ENCODE data around the gene APBA2.
A peak's percentile ranks its signal among the peaks of the same experiment; 100 is the strongest.

APBA2 gene

GRCh38 chr15:29128671-29129070 is 242.9 kb downstream of the APBA2 start:
- DNase-seq (ENCODE audit: low read depth in 2 of 3, low spot score in 2 of 3), result no peak

DNA sequence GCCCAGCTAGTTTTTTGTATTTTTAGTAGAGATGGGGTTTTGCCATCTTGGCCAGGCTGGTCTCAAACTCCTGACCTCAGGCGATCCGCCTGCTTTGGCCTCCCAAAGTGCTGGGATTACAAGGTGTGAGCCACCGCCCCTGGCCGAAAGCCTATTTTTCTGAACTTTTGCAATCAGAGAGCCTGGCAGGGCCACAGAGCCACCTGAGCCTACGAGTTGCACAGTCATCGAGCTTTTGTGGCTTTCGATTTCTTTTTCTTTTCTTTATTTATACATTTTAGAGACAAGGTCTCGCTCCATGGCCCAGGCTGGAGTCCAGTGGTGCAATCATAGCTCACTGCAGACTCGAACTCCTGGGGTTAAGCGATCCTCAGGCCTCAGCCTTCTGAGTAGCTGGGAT is 243.4 kb downstream of the APBA2 start:
- DNase-seq (ENCODE audit: low read depth in 2 of 3, low spot score in 2 of 3), result no peak

DNA sequence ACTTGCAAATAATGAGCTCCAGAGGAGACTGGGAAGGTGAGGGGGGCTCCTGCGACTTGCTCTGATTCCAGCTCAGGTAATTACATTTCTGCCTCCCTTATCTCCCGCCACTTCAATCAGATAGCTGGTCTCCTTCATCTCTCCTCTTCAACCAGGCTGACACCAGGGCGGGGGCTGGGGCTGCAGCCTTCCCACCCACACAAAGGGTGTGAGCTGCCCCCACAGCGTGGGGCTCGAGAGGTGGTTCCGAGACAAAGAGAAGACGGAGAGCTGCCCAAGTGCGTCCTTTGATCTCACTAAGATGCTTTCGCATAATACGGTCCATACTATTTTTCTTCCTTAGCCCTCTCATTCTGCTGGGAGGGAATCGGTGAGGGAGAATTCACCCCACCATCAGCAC is 244.2 kb downstream of the APBA2 start:
- no peak for DNase-seq (ENCODE audit: low read depth in 2 of 3, low spot score in 2 of 3)

GRCh38 chr15:29130476-29130875 is 244.7 kb downstream of the APBA2 start:
- no peak for DNase-seq (ENCODE audit: low read depth in 2 of 3, low spot score in 2 of 3)

- DNase-seq (ENCODE audit: low read depth in 2 of 3, low spot score in 2 of 3), result no peak
Measured at GRCh38 chr15:29130951-29131839, 245.4 kb downstream of the APBA2 start.

GRCh38 chr15:29131840-29132420 is 246.2 kb downstream of the APBA2 start:
- DNase-seq (ENCODE audit: low read depth in 2 of 3, low spot score in 2 of 3), result no peak

- DNase-seq (ENCODE audit: low read depth in 2 of 3, low spot score in 2 of 3), result no peak
Measured at GRCh38 chr15:29132735-29133181, 247.0 kb downstream of the APBA2 start.

- no peak for DNase-seq (ENCODE audit: low read depth in 2 of 3, low spot score in 2 of 3)
Measured at GRCh38 chr15:29133321-29133720, 247.5 kb downstream of the APBA2 start.

GRCh38 chr15:29133791-29134190 is 248.0 kb downstream of the APBA2 start:
- DNase-seq (ENCODE audit: low read depth in 2 of 3, low spot score in 2 of 3), result no peak

GRCh38 chr15:29134239-29134638 is 248.5 kb downstream of the APBA2 start:
- no peak for DNase-seq (ENCODE audit: low read depth in 2 of 3, low spot score in 2 of 3)

GRCh38 chr15:29134641-29135308 is 249.0 kb downstream of the APBA2 start:
- no peak for DNase-seq (ENCODE audit: low read depth in 2 of 3, low spot score in 2 of 3)

- no peak for DNase-seq (ENCODE audit: low read depth in 2 of 3, low spot score in 2 of 3)
Measured at GRCh38 chr15:29135309-29135657, 249.5 kb downstream of the APBA2 start.

DNA sequence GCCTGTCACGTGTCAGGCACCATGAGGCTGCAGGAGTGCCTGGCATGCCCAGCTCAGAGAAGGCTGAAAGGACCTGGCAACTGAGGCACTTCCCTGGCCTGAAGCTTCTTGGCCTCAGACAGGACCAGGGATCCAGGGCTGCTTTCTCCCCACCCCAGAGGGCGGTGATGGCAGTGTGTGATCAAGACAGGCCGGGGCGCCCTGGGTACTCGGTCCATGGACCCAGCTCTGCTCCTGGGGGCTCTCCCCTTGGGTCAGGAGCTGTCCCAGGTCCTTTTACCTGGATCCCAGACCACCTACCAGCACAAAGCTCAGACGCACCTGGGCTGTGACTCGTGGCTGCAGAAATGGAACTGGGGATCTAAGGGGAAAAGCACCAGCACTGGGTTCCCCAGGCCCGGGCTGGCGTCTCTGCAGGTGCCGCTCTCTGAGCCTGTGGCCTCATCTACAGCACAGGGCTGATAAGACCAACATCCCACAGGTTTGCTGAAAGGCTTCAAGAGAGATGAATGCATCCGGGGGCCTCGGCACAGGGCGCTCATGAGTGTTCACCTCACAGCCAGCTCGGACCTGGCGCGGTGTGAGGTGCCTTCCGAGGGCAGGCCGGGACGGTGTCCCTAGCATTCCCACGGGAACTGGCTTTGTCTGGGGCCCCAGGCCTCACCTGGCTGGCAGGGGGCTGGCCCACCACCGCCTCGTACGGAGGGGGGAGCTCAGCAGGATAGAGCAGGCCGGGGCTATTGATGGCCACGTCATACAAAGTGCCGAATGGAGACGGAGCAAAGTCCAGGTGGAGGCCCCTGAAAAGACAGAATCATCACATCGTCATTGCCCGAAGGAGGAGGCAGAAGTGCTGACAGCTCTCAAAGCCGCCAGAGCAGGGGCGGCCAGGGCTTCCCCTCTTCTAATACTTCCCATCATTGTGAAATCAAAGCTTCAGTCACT is 250.2 kb downstream of the APBA2 start:
- no peak for DNase-seq (ENCODE audit: low read depth in 2 of 3, low spot score in 2 of 3)

DNA sequence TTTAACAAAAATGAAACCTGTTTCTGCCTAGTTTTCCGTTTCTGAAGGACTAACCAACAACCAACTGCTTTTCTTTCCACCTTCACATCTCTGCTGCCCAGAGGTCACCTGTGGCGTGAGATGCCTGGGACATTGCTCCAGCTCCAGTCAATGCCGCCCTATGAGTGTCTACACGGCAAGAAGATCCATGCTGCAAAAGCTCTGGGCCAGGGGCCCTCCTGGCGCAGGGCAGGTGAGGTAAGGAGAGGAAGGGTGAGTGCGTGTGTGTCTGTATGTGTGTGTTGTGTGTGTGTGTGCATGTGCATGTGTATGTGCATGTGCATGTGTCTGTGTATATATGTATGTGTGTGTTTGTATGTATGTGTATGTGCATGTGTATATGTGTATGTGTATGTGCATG is 252.5 kb downstream of the APBA2 start:
- no peak for DNase-seq (ENCODE audit: low read depth in 2 of 3, low spot score in 2 of 3)

GRCh38 chr15:29139072-29139471 is 253.3 kb downstream of the APBA2 start:
- no peak for DNase-seq (ENCODE audit: low read depth in 2 of 3, low spot score in 2 of 3)

DNA sequence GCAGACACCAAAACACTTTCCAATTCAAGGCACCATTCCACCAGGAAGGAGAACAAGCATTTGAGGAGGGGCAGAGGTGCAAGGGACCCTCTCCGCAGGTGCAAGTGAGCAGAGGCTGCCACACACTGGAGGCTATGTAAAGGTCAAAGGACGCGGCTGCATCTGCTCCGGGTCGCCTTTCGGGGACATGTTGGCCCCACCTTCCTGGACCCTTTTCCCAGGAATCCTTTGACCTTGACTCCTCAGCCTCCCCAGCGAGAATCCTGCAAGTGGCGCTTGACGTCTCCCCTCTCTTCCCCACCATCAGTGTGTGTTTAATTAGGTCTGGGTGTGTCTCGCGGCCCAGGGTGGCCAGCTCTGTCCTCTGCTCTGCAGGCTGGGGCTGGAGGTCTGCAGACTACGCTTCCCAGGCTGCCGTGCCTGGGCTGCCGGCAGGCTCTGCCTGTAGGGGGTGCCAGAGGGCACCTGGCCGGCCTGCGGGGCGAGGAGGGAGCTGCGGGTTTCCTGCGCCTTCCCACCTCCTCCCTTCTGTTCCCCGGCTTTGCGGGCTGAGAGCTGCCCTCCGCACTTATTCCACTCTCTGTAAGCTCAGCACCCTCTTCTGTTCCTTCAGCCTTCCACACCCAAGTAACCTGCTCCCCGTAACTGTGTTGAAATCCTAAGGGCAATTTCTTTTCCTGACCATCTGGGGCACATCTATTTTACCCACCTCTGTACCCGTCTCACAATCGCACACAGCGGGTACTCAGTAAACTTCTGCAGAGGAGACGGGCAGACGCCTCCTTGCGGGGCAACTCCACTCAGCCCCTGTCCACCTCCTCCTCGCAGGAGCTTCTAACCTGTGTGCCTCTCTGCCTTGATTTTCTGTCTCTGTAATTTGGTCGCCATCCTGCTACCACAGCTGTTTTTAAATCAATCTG is 254.0 kb downstream of the APBA2 start:
- DNase-seq (ENCODE audit: low read depth in 2 of 3, low spot score in 2 of 3), result peak; percentile 38 to 43 (median 38)

DNA sequence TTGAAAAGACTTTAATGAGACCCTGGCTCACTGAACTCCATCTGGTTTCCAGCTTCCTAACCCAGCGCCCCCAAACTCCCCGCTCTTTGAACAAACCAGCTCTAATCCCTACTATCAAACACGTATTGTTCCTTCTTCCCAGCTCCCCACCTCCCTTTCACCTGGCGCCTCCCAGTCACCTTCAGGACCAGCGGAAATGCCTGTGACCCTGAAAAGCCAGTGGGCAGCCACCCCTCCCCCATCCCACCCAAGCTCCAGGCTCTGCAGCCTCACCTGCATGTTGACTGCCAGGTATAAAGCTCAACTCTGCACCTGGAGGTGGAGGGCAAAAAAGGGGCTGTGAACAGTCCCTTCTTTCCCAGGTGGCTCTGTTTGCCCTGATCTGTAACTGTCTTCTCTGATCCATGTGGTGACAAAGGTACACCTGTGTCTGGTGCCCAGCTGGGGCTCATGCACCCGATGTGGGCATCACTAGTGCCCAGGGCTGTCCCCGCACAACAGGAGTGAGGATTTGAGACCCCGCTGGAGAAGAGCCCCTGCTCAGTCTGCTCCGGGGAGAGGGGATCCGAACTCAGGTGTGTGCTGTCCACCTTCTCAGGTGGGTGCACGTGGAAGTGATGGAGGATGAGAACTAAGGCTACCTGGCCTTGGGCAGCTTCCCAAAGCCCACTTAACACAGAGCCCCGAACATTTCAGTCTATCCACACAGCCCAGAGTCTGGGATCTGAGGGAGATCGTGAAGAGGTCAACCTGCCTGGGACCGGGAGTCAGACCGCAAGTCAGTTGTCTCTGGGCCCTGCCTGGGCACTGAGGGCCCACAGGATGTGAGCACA is 254.9 kb downstream of the APBA2 start:
- no peak for DNase-seq (ENCODE audit: low read depth in 2 of 3, low spot score in 2 of 3)

GRCh38 chr15:29141308-29142128 is 255.7 kb downstream of the APBA2 start:
- DNase-seq (ENCODE audit: low read depth in 2 of 3, low spot score in 2 of 3), result no peak

Measured in activated CD8-positive, alpha-beta memory T cell treated with anti-CD3 and anti-CD28 coated beads for 48 hours (primary cell).